ENCODE results near the gene RBMS2. TPM values are rescaled to one million over a fixed set of nuclear protein-coding genes. Genes with fewer than 3 reads are reported as not detected.

The RBMS2 gene
- total and polyA plus RNA-seq, 2 experiments from 2014 or later, result 11.4 to 13.1 TPM

DNA sequence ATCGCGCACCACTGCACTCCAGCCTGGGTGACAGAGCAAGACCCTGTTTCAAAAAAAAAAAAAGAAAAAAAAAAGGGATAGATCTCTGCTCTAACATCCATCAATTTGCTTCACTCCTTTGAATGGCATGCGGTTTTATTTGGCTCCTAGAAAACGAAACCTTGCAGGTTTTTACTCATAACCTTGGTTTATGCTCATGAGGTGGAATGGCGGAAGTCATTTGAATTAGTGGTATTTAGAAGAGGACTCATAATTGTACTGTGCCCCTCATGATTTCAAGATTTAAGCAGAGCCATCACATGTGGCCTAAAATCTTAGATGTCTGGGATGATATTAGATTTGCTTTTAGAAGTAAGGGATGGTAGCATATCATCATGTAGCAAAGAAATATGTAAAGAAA lies 29.4 kb downstream of the RBMS2 start:
- Histone ChIP-seq H3K9me3 (ENCODE audit: low read depth) (no peaks in the 10 kb centered on the region), H3K36me3 (no peaks in the 10 kb centered on the region), H3K4me1 (ENCODE audit: low read depth) (no peaks in the 10 kb centered on the region), H3K27me3 (no peaks in the 10 kb centered on the region), H3K4me3 (no peak overlapping the region), H3K27ac (no peak overlapping the region)
- TF ChIP-seq, protein P1, sequence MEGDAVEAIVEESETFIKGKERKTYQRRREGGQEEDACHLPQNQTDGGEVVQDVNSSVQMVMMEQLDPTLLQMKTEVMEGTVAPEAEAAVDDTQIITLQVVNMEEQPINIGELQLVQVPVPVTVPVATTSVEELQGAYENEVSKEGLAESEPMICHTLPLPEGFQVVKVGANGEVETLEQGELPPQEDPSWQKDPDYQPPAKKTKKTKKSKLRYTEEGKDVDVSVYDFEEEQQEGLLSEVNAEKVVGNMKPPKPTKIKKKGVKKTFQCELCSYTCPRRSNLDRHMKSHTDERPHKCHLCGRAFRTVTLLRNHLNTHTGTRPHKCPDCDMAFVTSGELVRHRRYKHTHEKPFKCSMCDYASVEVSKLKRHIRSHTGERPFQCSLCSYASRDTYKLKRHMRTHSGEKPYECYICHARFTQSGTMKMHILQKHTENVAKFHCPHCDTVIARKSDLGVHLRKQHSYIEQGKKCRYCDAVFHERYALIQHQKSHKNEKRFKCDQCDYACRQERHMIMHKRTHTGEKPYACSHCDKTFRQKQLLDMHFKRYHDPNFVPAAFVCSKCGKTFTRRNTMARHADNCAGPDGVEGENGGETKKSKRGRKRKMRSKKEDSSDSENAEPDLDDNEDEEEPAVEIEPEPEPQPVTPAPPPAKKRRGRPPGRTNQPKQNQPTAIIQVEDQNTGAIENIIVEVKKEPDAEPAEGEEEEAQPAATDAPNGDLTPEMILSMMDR (IDR thresholded peaks at IDR 0.05; ENCODE audit: low read depth, low read length), result no peak
- DNase-seq (ENCODE audit: low read depth in 1 of 2, low spot score in 1 of 2), result no peak

DNA sequence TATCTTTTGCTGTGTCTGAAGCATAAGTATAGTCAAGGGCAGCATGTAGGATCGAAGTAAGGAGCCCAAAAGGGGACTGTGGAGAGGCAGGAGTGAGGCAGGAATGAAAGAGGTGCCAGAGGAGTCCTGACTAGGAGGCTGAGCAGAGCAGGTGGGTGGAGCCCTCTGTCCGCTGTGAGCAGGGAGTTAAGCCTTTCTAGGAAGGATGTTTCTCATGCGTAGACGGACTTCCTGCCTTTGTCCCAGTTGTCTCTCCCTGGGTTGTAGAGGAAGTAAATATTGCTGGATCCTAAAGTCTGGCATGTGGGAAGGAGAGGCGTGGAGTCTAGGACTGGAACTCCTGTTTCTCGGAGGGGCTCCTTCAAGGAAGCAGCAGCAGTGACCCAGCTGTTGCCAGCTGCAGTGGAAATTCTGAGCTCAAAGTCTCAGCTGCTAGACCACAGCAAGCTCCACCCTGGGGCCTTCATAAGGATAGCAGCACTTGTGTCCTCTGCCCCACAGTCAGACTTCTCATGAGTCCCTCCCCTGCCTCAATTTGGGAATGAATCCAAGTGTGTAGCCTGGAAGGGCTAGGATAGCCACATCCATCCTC lies 44.0 kb downstream of the RBMS2 start:
- no peaks in the 10 kb centered on the region for H3K36me3 ChIP-seq
- TF ChIP-seq, protein P1 (IDR thresholded peaks at IDR 0.05; ENCODE audit: low read depth, low read length), result no peak
- H3K4me3 ChIP-seq, result no peak overlapping the region
- H3K27me3 ChIP-seq, result no peaks in the 10 kb centered on the region
- H3K4me1 ChIP-seq (ENCODE audit: low read depth), result no peaks in the 10 kb centered on the region
- H3K9me3 ChIP-seq (ENCODE audit: low read depth), result no peaks in the 10 kb centered on the region
- H3K27ac ChIP-seq, result peak overlapping the region; percentile 21
- DNase-seq (ENCODE audit: low read depth in 1 of 2, low spot score in 1 of 2), result peak; percentile 30 to 92

DNA sequence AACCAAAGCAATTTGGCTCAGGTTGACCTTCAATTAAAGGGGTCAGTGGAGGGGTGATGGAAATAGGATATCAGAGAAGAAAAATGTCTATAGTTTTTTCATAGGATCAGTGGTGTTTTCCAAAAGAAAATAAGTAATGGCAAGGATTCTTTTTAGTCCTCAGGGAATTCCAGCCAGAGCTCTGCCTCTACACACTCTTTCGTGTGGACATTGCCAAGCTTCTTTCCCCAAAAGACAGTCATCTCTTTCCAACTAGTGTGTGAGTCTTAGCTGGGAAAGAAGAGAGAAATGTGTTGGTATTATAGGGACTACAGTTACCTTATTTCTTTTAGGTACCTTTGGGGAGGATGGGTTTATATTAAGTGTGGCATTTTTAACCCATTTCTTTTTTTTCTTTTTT lies 46.5 kb downstream of the RBMS2 start:
- H3K4me1 ChIP-seq (ENCODE audit: low read depth), result no peaks in the 10 kb centered on the region
- TF ChIP-seq, protein P1 (IDR thresholded peaks at IDR 0.05; ENCODE audit: low read depth, low read length), result no peak
- DNase-seq (ENCODE audit: low read depth in 1 of 2, low spot score in 1 of 2), result no peak
- no peaks in the 10 kb centered on the region for H3K9me3 ChIP-seq (ENCODE audit: low read depth)
- no peak overlapping the region for H3K27ac ChIP-seq
- H3K4me3 ChIP-seq, result no peak overlapping the region
- H3K27me3 ChIP-seq, result no peaks in the 10 kb centered on the region
- H3K36me3 ChIP-seq, result peaks cover 4% of the 10 kb centered on the region

DNA sequence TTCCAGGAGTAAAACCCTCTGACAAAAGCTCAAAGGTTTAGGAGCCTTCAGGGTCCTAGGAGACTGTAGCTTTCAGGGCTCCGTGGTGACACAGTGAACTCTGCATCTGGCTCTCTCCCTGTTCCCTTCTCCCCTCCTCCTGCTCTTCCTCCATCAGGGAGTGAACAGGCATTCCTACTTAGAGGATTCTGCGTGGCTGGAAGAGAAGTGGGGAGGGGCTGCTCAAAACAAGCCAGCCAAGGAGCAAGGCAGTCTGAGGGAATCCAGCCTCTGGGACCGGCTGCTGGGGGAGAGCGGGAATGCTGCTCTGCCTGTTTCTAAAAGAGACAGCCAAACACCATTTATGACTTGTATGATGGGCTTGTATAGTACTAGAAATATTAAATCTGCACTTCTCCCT lies 49.5 kb downstream of the RBMS2 start:
- H3K4me3 ChIP-seq, result no peak overlapping the region
- TF ChIP-seq, protein P1 (IDR thresholded peaks at IDR 0.05; ENCODE audit: low read depth, low read length), result no peak
- no peaks in the 10 kb centered on the region for H3K27me3 ChIP-seq
- no peaks in the 10 kb centered on the region for H3K9me3 ChIP-seq (ENCODE audit: low read depth)
- peaks cover 10% of the 10 kb centered on the region for H3K36me3 ChIP-seq
- H3K4me1 ChIP-seq (ENCODE audit: low read depth), result no peaks in the 10 kb centered on the region
- H3K27ac ChIP-seq, result no peak overlapping the region
- DNase-seq (ENCODE audit: low read depth in 1 of 2, low spot score in 1 of 2), result peak; percentile 4 to 36

DNA sequence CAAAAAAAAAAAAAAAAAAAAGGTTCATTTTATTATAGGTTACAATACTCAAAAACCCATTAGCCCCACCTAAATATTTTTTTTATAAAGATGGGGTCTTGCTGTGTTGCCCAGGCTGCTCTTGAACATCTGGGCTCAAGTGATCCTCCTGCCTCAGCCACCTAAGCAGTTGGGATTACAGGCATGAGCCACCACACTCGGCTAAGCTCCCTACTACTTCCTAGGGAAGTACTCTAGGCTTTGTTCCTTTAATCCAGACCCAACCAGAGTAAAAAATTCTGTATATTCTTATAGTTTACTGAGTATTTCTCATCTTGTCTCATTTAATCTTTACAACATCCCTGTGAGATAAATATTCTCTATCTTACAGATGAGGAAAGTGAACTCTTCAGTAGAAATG lies 50.7 kb downstream of the RBMS2 start:
- no peak overlapping the region for H3K27ac ChIP-seq
- no peaks in the 10 kb centered on the region for H3K9me3 ChIP-seq (ENCODE audit: low read depth)
- H3K27me3 ChIP-seq, result no peaks in the 10 kb centered on the region
- no peak overlapping the region for H3K4me3 ChIP-seq
- no peak for DNase-seq (ENCODE audit: low read depth in 1 of 2, low spot score in 1 of 2)
- peaks cover 10% of the 10 kb centered on the region for H3K36me3 ChIP-seq
- H3K4me1 ChIP-seq (ENCODE audit: low read depth), result no peaks in the 10 kb centered on the region
- TF ChIP-seq, protein P1 (IDR thresholded peaks at IDR 0.05; ENCODE audit: low read depth, low read length), result no peak
